NCI-H82 (cell line): ENCODE measurements around the gene LINGO4.

Experiments used
- DNase-seq: peaks from one replicate; lab custom pipeline; 2025; lab: John Stamatoyannopoulos, UW

Gene LINGO4

GRCh38 chr1:151805066-151805820, at the start of gene LINGO4:
Gene LINGO4 (minus strand): TSS chr1:151805419. CDS start chr1:151802704, 2,715 bp downstream.
- DNase-seq, result no peak

GRCh38 chr1:151854658-151855057, 49.4 kb upstream of the LINGO4 start:
- DNase-seq, result no peak

- peak; percentile 32 for DNase-seq
Observed at GRCh38 chr1:151853411-151853943, 48.3 kb upstream of the LINGO4 start, which contains the start of gene THEM5. Gene THEM5 (minus strand): TSS chr1:151853712. CDS start chr1:151853565, 147 bp downstream.

- DNase-seq, result no peak
Observed at GRCh38 chr1:151852733-151853132, 47.5 kb upstream of the LINGO4 start.

GRCh38 chr1:151851886-151852285, 46.7 kb upstream of the LINGO4 start:
- no peak for DNase-seq

- DNase-seq, result no peak
Observed at GRCh38 chr1:151849871-151850270, 44.7 kb upstream of the LINGO4 start.

GRCh38 chr1:151849126-151849525, 43.9 kb upstream of the LINGO4 start:
- no peak for DNase-seq

GRCh38 chr1:151847867-151848596, 42.8 kb upstream of the LINGO4 start:
- no peak for DNase-seq

- no peak for DNase-seq
Observed at GRCh38 chr1:151846686-151847237, 41.5 kb upstream of the LINGO4 start.

- DNase-seq, result no peak
Observed at GRCh38 chr1:151846062-151846568, 40.9 kb upstream of the LINGO4 start.

- no peak for DNase-seq
Observed at GRCh38 chr1:151843398-151843797, 38.2 kb upstream of the LINGO4 start.

- no peak for DNase-seq
Observed at GRCh38 chr1:151841141-151841540, 35.9 kb upstream of the LINGO4 start.

- DNase-seq, result no peak
Observed at GRCh38 chr1:151840421-151840820, 35.2 kb upstream of the LINGO4 start.

GRCh38 chr1:151839457-151840403, 34.5 kb upstream of the LINGO4 start, which contains the start of gene C2CD4D:
Gene C2CD4D (minus strand): TSS chr1:151839820. CDS start chr1:151838989, 831 bp downstream.
- no peak for DNase-seq

GRCh38 chr1:151839082-151839412, 33.8 kb upstream of the LINGO4 start:
- no peak for DNase-seq

- no peak for DNase-seq
Observed at GRCh38 chr1:151838222-151839081, 33.2 kb upstream of the LINGO4 start.

GRCh38 chr1:151837884-151838221, 32.6 kb upstream of the LINGO4 start:
- no peak for DNase-seq

- DNase-seq, result no peak
Observed at GRCh38 chr1:151837197-151837596, 32.0 kb upstream of the LINGO4 start.

- DNase-seq, result no peak
Observed at GRCh38 chr1:151835596-151835995, 30.4 kb upstream of the LINGO4 start.

- no peak for DNase-seq
Observed at GRCh38 chr1:151834239-151834638, 29.0 kb upstream of the LINGO4 start.
